ENCODE results near the gene TLCD3B. TPM values are rescaled to one million over a fixed set of nuclear protein-coding genes. Genes with fewer than 3 reads are reported as not detected.
"Not testable (repeated sequence)": the region's sequence is repeated elsewhere in the genome, so short reads cannot be mapped to it uniquely, and the experiment has no call there.

Gene TLCD3B
- total RNA-seq, 1 donor = not detected

GRCh38 chr16:30017277-30017656 lies 13.8 kb downstream of the TLCD3B start:
- no peak for DNase-seq (ENCODE audit: low read depth)
- no peak for TF ChIP-seq CTCF (IDR thresholded peaks at IDR 0.05; ENCODE audit: insufficient read depth, low read depth, low read length)
- no peak overlapping the region for H3K4me3 ChIP-seq (ENCODE audit: low read depth, low read length)

GRCh38 chr16:30016555-30017276 lies 14.4 kb downstream of the TLCD3B start:
- DNase-seq (ENCODE audit: low read depth) = no peak
- no peak for TF ChIP-seq CTCF (IDR thresholded peaks at IDR 0.05; ENCODE audit: insufficient read depth, low read depth, low read length)
- H3K4me3 ChIP-seq (ENCODE audit: low read depth, low read length) = no peak overlapping the region

GRCh38 chr16:30015450-30015849 lies 15.6 kb downstream of the TLCD3B start:
- DNase-seq (ENCODE audit: low read depth); H3K4me3 ChIP-seq (ENCODE audit: low read depth, low read length): not testable (repeated sequence)

- not testable (repeated sequence) for DNase-seq (ENCODE audit: low read depth); H3K4me3 ChIP-seq (ENCODE audit: low read depth, low read length)
These were observed 18.5 kb downstream of the TLCD3B start for GRCh38 chr16:30012598-30012997.

GRCh38 chr16:30011714-30012504 lies 19.2 kb downstream of the TLCD3B start:
- no peak overlapping the region for H3K4me3 ChIP-seq (ENCODE audit: low read depth, low read length)
- TF ChIP-seq CTCF (IDR thresholded peaks at IDR 0.05; ENCODE audit: insufficient read depth, low read depth, low read length) = no peak
- DNase-seq (ENCODE audit: low read depth) = no peak

GRCh38 chr16:30010844-30011713 lies 20.0 kb downstream of the TLCD3B start, which contains the start of gene DOC2A:
TSS of gene DOC2A (minus strand) at chr16:30011027. CDS start at chr16:30010222, 805 bp downstream.
- peak within 1 kb of the TSS; percentile 54 for H3K4me3 ChIP-seq (ENCODE audit: low read depth, low read length)
- DNase-seq (ENCODE audit: low read depth) = no peak
- TF ChIP-seq CTCF (IDR thresholded peaks at IDR 0.05; ENCODE audit: insufficient read depth, low read depth, low read length) = no peak

GRCh38 chr16:30009990-30010843 lies 20.9 kb downstream of the TLCD3B start:
- peak overlapping the region; percentile 12 for H3K4me3 ChIP-seq (ENCODE audit: low read depth, low read length)
- DNase-seq (ENCODE audit: low read depth) = no peak
- TF ChIP-seq CTCF (IDR thresholded peaks at IDR 0.05; ENCODE audit: insufficient read depth, low read depth, low read length) = no peak

All from fibroblast of villous mesenchyme (primary cell).